ENCODE measurements around the gene CATSPERD.
"Not testable (repeated sequence)": the region's sequence is repeated elsewhere in the genome, so short reads cannot be mapped to it uniquely, and the experiment has no call there.

The CATSPERD gene

DNA sequence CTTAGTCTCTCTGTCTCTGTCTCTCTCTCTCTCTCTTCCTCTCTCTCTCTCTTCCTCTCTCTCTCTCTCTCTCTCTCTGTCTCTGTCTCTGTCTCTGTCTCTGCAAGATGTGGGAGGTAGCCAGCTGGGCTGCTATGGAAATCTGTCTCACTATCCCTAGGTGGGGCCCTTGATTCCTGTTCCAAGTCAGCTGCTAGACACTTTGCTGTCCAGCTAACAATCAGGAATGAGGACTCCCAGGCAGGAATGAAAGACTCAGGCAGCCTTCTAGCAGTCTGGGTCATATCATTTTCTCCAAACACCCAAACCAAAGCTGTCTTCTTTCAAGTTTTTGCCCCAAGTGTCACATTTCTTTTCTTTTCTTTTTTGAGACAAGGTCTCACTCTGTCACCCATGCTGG lies 23.2 kb downstream of the CATSPERD start:
- no peak for DNase-seq

DNA sequence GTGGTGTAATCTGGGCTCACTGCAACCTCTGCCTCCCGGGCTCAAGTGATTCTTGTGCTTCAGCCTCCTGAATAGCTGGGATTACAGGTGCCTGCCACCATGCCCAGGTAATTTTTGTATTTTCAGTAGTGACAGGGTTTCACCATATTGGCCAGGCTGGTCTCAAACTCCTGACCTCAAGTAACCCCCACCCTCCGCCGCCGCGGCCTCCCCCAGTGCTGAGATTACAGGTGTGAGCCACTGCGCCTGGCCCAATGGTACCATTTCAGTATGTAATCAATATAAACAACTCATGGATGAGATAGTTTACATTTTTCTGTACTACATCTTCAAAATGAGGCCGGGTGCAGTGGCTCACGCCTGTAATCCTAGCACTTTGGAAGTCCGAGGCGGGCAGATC lies 24.6 kb downstream of the CATSPERD start:
- not testable (repeated sequence) for DNase-seq

DNA sequence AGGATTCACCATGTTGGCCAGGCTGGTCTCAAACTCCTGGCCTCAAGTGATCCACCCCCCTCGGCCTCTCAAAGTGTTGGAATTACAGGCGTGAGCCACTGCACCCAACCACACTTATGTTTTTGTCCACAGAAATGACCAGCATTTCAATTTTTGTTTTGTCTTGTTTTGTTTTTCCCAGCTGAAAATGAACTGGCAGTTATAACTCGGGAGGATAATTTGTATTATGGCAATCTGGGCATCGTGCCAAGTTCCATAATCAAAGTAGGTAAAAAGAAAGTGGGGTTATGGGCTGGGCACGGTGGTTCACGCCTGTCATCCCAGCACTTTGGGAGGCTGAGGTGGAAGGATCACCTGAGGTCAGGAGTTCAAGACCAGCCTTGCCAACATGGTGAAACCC lies 28.5 kb downstream of the CATSPERD start:
- not testable (repeated sequence) for DNase-seq

DNA sequence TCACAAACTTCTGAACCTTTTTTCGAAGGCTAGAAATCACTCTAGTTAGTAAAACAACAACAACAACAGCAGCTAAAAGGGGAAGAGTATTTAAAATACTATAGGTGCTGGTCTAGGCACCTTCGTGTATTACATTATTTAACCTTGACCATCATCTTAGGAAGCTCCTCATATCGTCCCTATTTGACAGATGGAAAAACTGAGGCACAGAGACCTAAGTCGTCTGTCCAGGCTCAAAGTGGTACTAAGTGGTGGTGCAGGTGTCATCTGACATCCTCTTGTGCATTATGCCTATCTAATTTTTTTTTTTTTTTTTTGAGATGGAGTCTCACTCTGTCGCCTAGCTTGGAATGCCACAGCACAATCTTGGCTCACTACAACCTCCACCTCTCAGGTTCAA lies 29.1 kb downstream of the CATSPERD start:
- no peak for DNase-seq

DNA sequence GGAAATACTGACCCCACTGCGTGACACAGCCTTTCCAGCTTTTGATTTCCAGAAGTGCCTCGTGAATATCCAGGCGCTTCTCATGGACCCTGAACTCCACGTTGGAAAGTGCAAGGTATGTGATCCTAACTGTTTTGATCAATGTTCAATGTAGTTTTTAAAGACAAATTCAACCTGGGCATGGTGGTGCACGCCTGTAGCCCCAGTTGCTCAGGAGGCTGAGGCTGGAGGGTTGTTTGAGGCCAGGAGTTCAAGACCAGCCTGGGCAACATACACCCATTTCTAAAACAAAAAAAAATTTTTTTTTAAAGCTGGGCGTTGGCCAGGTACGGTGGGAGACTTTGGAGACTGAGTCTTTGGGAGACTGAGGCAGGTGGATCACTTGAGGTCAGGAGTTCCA lies 31.3 kb downstream of the CATSPERD start:
- DNase-seq: no peak

DNA sequence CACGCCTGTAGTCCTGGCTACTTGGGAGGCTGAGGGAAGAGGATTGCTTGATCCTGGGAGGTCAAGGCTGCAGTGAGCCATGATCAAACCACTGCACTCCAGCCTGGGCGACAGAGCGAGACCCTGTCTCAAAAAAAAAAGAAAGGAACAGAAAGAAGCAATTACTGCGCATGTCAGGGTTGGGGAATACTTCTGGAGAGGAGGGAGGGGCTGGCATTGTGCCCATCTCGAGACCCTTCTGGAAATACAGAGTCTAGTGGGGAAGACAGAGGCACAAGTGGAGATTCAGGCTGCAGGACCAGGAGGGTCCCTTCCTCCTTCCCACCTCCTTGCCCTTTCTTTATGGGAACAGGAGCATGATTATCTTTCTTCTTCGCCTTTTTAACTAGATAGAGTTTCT lies 33.3 kb downstream of the CATSPERD start:
- no peak for DNase-seq

DNA sequence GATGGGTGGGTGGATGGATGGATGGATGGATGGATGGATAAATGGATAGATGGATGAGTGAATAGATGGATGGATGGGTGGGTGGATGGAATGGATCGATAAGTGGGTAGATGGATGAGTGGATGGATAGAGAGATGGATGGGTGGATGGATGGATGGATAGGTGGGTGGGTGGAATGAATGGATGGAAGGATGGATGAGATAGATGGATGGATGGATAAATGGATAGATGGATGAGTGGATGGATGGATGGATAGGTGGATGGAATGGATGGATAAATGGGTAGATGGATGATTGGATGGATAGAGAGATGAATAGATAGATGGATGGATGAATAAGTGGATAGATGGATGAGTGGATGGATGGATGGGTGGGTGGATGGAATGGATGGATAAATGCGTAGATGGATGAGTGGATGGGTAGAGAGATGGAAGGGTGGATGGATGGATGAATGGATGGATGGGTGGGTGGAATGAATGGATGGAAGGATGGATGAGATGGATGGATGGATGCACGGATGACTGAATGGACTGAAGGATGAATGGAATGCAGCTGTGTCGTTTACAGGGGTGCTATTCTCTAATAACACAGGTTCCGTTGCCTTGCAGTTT lies 42.3 kb downstream of the CATSPERD start:
- DNase-seq: no peak

DNA sequence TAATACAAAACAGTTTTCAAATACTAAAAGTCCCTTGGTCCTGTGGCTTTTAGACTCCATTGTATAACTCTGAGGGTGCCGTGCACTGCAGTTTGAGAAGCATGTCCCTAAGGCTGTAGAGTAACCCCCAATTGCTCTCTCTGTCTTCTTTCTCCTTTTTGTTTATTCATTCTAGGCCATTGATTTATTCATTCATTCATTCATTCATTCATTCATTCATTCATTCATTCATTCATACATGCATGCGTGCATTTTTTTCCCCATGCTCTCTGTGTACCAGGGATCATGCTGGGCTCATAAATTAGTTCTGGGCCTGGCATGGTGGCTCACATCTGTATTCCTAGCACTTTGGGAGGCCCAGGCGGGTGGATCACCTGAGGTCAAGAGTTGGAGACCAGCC lies 44.8 kb downstream of the CATSPERD start:
- DNase-seq: no peak

DNA sequence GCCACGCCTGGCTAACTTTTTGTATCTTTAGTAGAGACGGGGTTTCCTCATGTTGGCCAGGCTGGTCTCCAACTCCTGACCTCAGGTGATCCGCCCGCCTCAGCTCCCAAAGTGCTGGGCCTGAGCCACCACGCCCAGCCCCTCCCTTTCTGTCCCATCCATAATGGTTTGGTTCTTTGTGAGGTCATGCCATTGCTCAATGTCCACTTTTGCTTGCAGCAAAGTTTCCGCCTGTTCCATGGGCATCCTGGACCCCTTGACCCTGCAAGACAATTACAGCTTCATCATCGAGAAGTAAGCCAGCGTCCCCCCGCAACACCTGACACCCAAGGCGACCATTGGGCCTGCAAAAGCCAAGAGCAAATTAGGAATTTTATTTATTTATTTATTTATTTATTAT lies 47.5 kb downstream of the CATSPERD start:
- DNase-seq: no peak

DNA sequence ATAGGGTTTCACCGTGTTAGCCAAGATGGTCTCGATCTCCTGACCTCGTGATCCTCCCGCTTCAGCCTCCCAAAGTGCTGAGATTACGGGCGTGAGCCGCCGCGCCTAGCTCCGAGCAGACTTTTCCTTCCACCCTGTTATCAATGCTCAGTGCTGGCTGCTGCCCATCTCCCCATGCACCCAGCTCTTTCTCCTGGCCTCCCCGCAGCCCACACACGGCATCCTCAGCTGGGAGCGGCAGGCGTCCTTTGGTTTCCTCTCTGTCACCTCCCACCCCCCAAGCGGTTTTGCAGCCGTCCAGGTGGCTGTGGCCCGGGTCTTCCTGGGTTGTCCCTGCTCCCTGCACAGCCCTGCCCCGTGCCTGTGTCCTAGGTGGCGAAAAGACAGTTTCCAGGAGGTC lies 52.0 kb downstream of the CATSPERD start:
- no peak for DNase-seq

DNA sequence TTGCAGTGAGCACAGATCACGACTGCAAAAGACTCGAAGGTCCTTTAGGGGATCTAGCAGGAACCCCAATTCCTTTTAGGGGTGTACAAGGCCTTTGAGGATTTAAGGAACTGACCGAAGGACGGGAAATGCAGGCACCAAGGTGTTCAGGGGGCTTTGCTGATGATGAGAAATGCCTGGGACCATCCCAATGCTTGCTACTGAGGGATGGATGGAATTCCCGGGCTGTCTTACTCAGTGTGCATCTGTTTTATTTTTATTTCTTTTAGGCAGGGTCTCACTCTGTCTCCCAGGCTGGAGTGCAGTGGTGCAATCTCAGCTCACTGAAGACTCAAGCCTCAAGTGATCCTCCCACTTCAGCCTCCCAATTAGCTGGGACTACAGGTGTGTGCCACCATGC lies 52.8 kb downstream of the CATSPERD start:
- no peak for DNase-seq

DNA sequence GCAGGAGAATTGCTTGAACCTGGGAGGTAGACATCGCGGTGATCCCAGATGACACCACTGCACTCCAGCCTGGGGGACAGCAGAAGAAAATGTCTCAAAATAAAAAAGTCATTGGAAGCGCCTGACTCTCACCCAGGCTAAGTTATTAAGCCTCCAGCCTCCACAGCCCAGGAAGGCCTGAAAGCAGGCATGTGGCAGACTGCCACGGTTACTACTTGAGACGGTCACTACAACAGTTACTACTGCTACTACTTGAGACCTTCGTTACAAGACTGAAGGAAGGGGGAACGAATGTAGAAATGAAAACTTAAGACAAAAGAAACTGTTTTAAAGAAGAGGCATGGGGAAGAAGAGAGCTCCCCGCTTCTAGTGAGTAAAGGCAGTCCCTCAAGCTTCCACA lies 54.5 kb downstream of the CATSPERD start:
- DNase-seq: no peak

DNA sequence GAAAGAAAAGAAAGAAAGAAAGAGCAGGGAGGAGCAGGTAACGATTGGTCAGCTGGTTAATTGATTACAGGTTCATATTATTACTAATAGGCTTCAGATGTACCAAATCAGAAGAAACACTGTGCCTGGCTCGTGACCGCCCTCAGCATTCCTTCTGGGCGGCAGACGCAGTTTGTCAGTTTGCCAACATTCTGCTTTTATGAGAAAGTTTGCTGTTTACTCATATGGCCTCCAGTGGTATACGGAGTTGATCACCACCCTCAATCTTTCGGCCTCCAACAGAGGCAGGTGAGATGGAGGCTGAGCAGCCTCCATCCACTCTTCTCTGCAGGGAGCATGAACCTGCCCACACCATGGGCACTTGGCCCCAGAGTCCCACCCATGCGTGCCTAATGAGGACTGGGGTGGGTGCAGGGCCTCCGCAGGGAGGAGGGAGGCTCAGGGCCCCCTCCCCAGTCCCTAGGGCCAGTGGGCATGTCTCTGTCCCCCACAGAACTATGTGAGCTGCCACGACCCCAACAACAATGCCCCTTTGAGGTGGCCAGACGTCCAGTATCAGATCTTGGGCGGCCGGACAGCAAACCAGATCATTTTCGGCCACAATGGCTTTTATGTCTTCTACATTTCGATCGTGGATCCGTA lies 55.4 kb downstream of the CATSPERD start:
- no peak for DNase-seq

DNA sequence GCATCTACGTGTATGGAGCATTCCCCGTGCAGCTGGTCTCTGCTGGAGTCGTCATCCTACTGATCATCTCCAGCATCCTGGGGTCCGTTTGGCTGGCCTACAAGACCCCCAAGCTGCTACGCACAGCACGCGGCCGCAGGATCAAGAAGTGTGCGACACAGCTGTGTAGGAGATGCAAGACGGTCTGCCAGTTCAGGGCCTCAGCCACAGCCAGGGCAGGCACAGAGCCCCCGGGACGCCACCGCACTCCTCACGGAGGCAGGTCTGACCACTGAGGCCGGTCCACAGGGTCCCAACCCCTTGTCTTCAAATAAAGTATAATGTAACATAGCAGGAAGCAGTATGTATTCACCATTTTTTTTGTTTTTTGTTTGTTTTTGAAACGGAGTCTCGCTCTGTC lies 58.0 kb downstream of the CATSPERD start:
- no peak for DNase-seq

DNA sequence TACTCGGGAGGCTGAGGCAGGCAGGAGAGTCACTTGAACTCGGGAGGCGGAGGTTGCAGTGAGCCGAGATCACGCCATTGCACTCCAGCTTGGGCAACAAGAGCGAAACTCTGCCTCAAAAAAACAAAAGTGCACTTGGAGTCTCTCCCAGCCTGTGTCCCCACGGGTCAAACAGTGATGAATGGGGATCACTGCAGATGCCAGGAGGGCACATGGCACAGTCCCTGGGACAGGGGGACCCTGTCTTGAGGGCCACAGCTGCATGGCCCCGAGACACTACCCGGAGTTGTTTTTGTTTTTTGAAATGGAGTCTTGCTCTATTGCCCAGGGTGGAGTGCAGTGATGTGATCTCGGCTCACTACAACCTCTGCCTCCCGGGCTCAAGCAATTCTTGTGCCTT lies 60.5 kb downstream of the CATSPERD start:
- DNase-seq: not testable (repeated sequence)

DNA sequence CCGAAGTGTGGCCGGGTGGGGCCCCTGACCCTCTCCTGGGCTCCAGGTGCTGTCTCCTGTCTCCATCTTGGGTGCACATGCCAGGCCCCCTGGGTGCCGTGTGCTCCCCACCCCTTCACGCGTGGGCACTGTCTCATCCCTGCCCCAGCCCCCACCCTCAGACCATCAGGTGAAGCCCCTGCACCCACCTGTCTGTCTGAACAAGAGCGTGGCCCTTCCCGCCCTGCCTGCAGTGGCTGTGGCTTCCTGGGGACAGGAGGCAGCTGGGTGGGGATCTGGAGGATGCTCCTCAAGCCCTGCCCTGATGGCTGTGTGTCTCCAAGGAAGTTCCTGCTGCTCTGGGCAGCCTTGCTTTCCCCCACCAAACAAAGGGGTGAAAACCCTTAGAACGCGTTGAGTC lies 61.9 kb downstream of the CATSPERD start:
- no peak for DNase-seq

DNA sequence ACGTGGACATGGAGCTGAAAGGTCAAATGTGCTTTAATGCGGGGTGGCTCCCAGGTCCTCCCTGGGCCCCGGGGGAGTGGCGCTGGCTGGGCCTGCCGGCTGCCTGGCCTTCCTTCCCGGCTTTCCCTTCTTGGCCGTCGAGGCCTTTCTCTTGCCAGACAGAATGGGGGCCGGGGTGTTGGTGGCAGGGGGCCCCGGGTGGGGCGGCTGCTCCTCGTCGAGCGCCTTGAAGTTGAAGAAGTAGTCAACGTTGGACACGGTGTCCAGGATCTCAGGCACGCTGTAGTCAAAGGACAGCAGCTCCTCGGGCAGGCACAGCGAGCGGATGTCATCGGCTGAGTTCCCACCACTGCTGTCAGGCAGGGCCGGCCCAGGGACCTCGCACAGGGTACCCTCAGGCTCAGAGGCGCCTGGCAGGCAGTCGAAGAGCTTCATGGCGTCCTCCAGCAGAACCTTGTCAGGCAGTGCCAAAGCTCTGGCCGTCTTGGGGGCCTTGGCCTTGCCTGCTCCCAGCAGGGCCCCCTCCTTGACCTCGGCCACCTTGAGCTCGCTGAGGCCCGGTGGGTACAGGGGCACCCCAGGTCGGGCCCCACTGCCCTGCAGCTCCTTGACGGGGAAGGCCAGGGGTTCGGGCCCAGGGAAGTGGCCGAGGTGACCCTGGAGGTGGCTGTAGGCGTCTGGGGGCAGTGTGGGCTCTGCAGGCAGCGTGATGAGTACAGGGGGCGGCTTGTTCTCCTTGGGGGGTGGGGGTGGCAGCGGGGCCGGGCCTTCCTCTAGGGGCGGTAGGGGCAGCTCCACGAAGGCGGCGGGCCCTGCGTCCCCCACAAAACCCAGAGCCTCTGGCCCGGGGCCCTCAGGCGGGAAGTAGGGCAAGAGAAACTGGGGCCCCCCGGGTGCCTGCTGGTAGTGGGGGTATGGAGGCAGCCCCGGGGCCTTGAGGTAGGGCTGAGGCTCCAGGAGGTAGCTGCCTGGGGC lies 62.8 kb downstream of the CATSPERD start:
- no peak for DNase-seq

DNA sequence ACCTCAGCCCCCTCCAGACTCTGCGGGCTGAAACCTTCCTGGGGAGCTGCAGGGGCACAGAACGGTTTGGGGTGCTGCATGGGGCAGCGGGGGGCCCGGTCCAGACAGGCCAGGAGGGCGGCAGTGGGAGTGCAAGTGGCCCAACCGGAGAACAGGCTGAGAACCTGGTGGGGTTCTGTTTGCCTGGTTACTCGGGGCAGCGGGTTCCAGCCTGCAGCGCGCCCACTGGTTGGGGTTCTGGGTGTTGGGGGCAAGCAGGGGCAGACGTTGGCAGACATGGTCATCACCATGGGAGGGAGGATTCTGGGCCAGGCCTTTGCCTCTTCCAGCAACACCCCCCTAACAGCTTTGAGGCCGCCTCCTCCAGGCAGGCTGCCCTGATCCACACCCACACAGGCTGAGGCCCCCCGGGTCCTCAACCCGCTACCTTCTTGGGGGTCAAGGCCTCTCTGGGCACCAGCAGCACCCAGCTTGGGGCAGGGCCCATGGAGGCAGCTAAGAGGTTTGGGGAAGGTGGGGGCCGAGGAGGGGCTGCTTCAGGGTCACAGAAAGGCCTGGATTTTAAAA lies 64.2 kb downstream of the CATSPERD start, which contains the start of gene PRR22:
PRR22 (minus strand) TSS at position 166 of the 567 bp plus-strand sequence; CDS start at position 80, 86 bp downstream.
- DNase-seq: no peak

DNA sequence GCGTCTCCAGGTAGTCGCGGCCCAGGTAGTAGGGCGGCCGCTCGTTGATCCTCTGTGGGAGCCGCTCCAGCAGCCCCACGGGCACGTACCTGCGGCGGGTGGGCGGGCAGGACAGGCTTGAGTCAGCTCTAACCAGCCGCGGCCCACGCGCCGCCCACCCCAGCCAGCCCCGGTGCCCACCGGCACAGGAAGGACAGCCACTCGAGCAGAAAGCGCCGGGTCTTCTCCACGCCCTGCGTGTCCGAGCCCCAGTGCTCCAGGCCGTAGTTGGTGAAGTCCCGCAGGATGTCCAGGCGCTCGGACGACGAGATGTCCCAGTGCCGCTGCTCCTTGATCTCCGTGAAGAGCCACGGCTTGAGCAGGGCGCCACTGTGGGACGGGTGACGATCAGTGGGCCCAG lies 65.0 kb downstream of the CATSPERD start:
- no peak for DNase-seq

DNA sequence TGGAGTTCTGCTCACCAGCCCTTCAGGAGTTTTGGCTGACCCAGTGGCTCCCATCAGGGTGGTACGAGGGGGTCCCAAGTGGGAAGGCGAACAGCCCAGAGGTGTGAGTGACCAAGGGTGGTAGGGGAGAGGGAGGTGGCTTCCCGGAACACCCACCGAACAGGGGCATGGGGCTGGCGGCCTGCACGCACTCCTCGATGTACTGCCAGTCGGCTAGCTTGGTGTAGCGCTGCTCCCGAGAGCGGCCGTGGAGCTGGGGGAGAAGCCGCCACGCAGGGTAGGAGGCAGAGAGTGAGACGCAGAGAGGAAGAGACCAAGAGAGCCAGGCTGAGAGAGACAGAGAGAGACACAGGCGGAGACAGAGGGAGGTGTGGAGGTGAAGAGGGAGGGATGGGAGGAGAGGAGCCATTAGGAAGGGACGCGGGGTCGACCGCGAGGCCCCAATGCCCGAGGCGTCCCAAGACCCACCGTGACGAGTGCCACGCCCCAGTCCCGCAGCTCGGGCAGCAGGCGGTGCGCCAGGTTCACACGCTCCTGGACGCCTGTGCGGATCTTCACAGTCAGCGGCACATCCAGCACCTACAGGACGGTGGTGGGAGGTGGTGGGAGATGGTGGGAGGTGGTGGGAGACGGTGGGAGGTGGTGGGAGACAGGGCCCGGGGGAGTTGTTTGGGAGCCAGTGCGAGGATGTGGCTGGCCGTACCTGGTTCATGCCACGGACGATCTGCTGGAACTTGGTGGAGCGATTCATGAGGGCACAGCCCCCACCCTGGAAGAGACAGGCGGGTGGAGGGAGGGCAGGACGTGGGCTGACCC lies 66.4 kb downstream of the CATSPERD start:
- no peak for DNase-seq

DNA sequence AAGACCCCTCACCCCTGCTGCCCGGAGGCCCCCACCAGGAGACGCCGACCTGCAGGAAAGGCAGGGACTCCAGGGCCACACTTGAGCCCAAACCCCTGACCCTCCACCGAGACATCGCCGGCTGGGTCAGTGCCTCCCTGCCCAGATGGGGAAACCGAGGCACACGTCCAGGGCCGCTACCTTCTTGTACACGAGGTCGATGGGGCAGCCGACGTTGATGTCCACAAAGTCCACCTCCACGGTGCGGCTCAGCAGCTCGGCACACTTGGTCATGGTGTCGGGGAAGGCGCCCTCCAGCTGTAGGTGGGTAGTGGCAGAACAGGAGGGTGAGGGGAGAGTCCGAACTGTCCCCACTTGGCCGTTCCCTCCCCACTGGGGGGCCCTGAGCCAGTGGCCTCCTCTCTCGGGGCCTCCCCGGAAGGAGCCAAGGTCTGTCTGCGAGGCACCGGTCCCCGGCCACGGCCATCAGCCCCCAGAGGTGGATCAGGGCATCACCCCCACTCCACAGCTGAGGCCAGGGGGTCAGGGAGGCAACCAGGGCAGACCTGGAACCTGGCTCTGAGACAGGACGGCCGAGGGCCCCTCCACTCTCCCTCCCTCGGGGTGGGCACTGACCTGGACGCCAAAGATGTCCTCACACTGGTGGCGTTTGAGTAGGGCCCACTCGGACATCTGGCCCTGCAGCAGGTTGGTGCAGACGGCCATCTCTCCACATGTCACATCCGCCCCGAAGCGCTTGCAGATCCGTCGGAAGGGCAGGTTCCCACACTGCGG lies 67.2 kb downstream of the CATSPERD start:
- no peak for DNase-seq

DNA sequence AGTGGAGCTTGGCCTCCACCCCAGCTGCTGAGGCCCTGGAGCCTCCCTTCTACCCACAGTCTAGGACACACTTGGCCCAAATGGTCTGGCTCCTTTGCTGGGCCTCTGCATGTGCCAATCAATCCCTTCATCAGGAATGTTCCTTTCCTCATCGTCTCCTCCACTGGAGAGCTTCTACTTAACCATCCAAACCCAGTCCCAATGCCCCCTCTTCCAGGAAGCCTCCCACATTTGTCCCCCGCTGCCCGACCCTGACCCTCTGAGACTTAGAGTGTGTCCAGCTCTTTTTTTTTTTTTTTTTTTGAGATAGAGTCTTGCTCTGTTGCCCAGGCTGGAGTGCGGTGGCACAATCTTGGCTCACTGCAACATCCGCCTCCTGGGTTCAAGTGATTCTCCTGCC lies 68.0 kb downstream of the CATSPERD start:
- DNase-seq: no peak

Measured in stimulated activated naive CD4-positive, alpha-beta T cell (primary cell).